ENCODE measurements around the gene AQP1.

The AQP1 gene

DNA sequence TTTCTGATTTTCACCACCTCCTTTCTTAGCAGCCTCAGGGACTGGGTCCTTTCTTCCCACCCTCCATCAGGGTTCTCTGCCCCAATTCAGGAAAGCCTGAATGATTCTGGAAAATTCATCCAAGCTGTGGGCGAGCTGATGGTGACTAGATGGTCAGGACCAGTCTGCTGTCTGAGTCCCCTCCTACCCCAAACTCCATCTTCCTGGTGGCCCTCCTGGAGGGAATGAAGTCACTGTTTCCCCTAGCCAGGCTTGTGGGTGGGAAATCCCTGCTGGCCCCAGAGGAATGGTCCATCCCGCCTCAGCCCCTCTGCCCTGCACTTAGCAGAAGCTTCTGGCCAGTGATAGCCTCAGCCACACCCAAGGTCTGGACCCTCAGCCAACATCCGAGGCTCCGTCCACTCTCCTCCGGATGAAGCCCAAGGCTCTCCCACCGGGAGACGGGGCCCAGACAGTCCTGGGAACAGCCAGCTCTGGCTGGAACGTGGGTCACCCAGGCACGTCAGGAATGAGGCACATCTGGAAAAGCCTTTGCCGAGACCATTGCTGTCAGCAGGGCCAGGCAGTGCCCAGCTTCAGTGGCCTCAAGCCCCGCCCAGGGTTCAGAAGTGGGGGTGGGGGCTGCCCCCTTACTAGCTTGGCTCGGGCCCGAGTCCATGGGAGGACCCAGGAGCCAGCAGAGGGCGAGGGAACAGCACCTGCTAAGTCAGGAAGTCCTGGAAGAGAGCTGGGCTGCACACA, 4.0 kb upstream of the AQP1 start:
- DNase-seq = no peak

- no peak for DNase-seq
These were observed 3.0 kb upstream of the AQP1 start for GRCh38 chr7:30908681-30909080.

DNA sequence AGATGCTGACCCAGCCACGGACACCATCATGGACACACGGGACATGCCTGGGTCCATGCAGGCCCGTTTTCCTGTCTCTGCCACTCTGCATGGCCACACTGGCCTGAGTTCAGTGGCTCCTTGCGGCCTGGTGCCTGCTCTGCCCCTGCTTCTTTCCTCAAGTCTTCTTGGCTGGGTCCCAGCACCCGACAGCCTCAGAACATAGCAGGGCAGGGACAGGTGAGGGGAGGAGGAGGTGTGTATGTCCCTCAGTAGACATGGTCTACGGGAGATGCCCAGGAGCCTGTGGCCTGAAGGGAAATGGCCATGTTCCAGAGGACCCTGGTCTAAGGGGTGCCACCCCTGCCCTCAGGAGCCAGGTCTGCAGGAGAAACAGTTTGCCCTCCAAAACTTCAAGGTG, 2.2 kb upstream of the AQP1 start:
- DNase-seq = no peak

- no peak for DNase-seq
These were observed 1.1 kb upstream of the AQP1 start for GRCh38 chr7:30910411-30911073.

- DNase-seq = no peak
These were observed 520 bp upstream of the AQP1 start for GRCh38 chr7:30911133-30911532.

GRCh38 chr7:30912021-30912730, 523 bp downstream of the AQP1 start:
- no peak for DNase-seq

DNA sequence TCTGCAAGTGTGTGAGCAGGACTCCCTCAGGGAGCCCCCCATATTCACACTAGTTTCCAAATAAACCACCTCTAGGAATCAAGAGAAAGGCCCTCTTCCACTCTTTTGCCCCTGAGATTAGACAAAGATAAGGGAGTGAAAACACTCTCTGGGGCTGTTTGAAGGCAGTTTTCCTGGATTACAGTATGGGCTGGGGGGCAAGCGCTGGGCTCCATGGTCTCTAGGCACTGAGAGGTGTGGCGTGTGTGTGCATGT, 1.0 kb downstream of the AQP1 start:
- no peak for DNase-seq

DNA sequence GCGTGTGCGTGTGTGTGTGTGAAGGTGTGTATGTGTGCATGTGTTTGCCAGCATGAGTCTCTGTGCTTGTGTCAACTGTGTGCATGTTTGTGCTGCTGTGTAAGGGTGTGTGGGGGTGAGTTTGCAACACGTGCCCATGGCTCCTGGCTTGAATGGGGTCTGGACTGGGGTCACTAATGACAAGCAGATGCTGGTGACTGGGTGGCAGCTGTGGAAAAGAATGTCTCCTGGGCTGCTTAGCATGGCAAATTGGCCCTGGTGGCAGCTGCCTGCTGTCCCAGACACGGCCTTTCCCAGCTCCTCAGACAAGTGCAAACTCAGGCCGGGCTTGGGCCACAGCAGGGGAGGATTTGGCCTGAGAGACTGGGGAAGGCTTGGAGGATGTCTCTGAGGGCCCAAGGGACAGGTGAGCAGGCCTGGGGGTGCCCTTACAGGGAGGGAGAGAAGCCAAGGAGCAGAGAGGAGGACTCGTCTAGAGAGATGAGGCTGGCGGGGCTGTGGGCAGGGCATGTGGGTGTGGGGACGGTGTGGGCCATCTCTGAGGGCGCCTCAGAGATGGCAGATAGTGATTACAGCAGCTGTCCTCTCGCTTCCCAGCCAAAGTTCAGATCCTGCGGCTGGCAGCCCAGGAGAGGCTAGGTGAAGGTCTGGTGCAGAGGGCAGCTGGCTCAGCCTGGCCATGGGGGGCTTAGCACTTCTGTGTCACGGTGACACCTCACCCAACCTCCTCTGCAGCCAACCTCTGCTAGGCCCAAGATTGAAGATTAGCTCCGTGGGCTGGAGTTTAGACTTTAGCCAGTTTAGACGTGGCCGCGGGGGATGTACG, 1.5 kb downstream of the AQP1 start:
- no peak for DNase-seq

DNA sequence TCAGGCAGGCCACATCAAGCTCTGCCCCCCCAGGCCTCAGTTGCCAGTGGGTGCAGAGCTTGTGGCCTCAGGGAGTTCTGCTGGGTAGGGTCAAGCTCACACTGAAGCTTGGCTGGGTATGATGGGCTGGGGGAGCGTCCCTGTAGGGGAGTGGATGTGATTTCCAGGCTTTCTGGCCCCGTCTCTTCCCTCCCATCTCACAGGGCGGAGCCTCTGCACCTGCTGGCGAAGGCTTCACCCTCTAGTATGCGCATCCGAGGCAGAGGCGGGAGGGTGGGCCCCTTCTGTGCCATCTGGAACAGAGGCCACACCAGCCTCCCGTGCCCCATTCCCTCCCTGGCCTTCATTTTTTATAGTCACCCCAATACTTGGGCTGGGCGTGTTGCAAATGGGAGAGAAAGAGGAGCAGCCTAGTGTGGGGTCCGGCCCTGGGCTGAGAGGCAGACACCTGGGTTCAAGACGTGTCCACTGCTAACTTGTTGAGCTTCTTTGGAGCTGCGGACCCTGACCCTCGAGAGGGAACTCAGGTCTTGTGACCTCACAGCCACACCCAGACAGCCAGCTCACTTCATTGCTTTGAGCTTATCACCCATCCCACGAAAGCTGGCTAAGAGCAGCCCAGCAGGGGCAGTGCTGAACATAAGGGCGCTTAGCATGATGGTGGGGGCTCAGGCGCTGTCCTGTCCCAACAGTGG, 2.3 kb downstream of the AQP1 start:
- DNase-seq = no peak

- DNase-seq = peak; percentile 14 to 29 (median 27)
These were observed 2.9 kb downstream of the AQP1 start for GRCh38 chr7:30914596-30914995.

GRCh38 chr7:30915005-30915601, 3.5 kb downstream of the AQP1 start:
- DNase-seq = no peak

DNA sequence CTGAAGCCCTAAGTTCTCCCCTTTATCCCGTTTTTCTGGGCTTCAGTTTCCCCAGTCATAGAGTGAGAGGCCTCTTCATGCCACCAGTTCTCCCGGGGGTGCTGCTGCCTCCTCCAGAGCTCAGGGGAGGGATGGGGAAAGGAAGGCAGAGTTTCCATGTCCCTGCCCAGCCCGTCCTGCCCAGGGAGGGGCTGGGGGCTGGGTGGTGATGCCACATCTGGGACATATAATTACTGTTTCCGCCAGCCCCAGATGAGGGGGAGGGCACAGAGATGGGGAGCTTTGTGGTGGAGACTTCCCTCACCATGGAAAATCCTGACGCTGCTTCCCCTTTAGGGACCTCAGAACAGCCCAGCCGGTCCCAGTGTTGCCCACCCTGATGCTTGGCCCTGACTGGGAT, 4.1 kb downstream of the AQP1 start:
- peak in 1 of 3 donors; percentile 11 for DNase-seq

- DNase-seq = no peak
These were observed 4.6 kb downstream of the AQP1 start for GRCh38 chr7:30916255-30916654.

DNA sequence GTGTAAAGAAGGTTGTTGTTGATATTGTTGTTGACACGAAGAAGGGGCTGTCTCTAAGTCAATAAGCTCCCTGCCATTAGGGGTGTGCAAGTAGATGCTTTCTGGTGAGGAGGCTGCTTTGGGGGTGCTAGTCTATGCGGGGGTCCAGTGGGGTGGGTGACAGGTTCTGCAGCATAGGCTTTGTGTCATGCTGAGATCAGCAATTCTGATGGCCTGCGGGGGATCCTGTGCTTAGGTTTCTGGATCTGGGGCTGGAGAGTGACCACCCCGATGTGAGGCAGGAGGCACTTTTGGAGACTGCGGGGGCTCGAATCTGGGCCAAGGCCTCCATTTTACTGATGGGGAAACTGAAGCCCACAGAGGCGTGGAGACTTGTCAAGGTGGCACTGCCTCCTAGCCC, 5.1 kb downstream of the AQP1 start:
- no peak for DNase-seq

DNA sequence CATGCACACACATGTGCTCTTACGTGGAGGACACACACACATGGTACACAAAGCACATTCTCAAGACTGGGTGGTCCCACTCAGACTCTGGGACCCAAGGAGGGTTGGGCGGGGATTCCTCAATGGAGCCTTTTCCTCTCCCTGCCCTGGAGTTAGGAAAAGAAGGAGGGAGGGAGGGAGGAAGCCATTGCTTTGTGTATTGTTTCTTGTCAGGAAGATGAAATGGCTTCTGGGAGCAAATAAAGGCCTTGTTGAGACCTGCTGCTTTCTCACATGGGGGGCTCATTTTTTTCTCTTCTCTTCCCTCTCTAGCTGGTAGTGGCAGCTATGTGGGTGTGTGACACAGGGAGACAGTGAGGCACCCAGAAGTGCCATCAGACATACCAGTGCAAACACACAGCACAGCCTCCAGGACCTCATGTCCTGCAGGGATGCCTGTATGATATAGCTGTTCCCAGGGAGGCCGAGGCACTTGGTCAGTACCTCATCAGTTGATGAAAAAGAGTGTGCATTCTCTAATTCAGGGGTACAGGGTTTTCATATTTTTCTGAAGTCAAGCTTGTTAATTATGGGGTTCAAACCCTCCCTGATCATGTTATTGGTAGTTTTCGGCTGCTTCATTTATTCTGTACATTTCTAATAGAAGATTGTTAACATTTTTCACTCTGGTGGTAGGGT, 5.7 kb downstream of the AQP1 start:
- DNase-seq = no peak

GRCh38 chr7:30918676-30919075, 7.0 kb downstream of the AQP1 start:
- DNase-seq = no peak

GRCh38 chr7:30920021-30920583, 8.4 kb downstream of the AQP1 start:
- no peak for DNase-seq

GRCh38 chr7:30920584-30921539, 9.2 kb downstream of the AQP1 start:
- no peak for DNase-seq

- no peak for DNase-seq
These were observed 10.1 kb downstream of the AQP1 start for GRCh38 chr7:30921540-30922401.
